Limb (tissue), 2 donors: ENCODE data around the gene PGS1.
A peak's percentile ranks its signal among the peaks of the same experiment; 100 is the strongest.
"Not testable (repeated sequence)": the region's sequence is repeated elsewhere in the genome, so short reads cannot be mapped to it uniquely, and the experiment has no call there.

Source experiments
- DNase-seq, 2 donors: peaks; one replicate each; pipeline ENCODE4 v3.0.0-alpha.2; 2016; ENCODE audit errors: extremely low spot score in 2 of 2

PGS1 gene

DNA sequence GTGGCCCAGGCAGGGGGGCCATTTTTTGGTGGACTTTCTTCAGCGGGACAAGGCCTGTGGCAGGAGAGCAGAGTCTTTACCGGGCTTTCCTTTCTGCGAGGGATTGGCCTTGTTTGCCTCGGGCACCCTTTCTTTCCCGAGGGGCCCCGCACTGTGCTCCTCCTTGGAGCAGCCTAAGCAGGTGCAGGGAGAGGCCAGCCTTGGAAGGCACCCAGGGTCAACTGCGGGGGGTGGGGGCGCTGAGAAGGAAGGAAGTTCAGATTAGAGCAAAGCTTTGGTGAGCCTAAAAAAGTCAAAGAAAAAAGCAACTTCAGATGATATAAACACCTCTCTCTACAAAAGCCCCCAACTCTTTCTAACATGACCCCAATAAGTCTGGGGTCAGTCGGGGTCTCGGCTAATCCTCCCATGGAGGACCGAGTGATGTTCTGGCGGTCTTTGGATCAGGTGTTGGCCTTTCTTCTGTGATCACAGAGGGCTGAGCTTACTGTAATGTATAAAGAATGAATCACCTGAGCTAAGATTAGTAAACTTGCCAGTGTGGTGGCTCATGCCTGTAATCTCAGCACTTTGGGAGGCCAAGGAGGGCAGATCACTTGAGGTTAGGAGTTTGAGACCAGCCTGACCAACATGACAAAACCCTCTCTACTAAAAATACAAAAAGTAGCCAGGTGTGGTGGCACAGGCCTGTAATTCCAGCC lies 63.0 kb downstream of the PGS1 start:
- DNase-seq: no peak

DNA sequence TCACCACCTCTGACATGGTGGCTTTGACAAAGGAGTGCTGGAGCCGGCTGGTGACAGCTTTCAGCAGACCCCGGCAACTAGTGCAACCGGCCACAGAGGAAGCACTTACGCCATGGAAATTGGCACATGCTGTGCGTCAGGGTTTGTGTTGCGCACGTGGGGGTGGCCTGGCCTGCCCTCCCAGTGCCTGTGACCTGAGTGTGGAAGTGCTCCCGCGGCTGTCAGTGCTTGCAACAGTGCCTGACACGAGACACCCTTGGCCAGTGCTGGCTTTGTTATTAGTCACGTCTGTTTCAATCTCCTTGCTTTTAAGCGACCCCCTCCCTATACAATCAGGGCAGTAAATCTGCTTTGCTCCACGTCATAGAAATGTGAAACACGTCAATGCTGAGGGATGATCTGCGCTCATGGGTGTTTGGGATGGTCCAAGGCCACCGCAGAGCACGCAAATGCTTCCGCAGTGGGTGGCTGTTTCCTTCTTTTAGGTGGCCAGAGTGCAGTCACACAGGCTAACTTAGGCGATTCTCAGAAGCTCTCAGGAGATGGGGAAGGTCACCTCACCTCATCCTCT lies 64.3 kb downstream of the PGS1 start:
- no peak for DNase-seq

DNA sequence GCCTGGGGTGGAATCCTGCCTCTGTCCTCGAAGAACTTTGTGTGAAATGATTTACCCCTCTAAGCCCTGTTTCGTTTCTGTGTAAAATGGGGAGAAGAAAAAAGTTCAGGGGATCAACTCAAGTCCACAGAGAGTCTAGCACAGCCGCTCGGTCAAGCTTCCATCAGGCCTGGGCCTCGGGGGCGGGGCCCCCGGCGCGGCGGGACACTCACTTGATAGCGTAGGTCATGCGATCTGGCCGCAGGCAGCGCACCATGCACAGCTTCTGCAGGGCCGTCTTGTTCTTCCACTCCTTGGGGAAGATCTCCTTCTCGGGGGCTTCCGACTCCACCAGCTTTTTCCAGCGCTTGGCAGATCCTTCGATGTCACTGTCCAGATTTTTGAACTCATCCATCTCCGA lies 65.9 kb downstream of the PGS1 start:
- no peak for DNase-seq

DNA sequence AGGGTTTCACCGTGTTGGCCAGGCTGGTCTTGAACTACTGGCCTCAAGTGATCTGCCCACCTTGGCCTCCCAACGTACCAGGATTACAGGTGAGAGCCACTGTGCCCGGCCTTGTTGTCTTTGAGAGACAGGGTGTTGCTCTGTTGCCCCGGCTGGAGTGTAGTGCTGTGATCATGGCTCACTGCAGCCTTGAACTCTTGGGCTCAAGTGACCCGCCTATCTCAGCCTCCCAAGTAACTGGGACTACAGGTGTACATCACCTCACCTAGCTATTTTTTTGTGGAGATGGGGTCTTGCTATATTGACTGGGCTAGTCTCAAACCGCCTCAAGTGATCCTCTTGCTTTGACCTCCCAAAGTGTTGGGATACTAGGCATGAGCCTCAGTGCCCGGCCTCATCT lies 68.4 kb downstream of the PGS1 start:
- DNase-seq: no peak

DNA sequence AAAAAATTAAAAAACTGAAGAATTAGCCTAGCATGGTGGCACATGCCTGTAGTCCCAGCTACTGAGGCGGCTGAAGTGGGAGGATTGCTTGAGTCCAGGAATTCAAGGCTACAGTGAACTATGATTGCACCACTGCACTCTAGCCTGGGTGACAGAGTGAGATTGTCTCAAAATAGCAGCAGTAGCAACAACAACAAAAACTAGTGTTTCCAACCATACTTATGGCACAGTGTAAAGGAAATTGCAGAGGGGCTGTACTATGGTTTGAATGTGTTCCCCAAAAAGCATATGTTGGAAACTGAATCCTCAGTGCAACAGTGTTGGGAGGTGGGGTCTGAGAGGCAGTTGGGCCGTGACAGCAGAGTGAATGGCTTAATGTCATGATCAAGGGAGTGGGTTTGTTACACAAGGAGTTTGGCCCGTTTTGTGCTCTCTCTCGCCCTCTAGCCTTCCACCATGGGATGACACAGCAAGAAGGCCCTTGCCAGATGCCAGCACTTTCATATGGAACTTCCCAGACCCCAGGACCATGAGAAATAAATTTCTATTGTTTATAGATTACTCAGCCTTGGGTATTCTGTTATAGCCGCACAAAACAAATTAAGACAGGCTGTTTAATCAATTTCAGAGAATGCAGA lies 70.0 kb downstream of the PGS1 start:
- no peak for DNase-seq

DNA sequence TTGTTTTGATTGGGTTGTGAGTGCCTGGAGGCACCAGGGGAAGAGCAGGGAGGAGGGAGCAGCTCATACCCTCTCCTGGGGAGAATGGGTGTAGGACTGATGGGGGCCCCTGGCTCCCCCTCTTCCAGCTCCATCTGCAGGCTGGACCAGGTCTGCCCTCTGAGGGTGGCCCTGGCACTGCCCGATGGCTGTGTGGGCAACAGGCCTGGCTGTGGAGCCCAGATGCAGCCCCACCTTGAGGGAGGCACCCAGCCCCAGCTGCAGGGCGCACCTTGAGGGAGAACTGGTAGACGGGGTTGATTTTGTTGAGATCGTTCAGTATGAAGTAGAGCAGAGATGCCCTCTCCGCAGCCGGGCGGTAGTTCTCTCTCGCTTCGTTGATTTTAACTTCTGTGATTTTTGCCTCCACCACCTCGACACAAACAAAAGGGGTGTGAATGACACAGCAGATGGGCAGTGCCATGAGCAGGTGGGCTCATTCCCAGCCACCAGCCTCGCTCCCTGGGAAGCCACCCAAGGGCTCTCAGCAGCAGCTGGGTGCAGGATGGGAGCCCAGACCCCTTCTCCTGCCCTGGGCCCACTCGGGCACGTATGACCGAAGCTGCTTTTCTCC lies 71.6 kb downstream of the PGS1 start:
- no peak for DNase-seq

DNA sequence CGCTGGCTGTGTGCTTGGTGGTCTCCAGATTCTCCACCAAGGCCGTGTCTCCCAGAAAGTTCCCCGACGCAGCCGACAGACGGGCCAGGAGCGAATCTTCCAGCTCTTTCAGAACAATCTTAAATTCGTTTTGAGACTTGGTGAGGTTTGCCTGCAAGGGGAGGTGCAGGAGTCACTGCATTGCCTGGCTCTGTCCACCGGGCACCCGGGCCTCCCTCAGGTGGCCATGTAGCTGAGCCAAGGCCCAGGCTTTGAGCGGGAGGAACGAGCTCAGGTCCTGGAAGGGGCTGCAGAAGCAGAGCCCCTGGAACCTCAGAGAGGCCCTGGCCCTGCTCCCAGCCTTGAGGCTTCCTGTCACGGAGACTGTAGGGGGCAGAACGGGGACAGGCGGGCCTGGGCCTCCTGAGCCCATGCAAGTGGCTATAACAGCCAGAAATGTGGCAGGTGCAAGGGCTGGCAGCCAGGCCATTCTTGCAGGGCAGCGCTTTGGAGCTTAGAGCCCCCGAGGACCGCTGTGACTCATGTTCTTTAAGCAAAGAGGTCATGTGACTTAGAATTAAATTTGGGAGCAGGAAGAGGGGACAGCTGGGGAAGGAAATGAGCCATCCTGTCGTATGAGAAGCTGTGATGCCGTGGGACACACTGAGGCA lies 72.4 kb downstream of the PGS1 start:
- DNase-seq: peak in 1 of 2 donors; percentile 51

DNA sequence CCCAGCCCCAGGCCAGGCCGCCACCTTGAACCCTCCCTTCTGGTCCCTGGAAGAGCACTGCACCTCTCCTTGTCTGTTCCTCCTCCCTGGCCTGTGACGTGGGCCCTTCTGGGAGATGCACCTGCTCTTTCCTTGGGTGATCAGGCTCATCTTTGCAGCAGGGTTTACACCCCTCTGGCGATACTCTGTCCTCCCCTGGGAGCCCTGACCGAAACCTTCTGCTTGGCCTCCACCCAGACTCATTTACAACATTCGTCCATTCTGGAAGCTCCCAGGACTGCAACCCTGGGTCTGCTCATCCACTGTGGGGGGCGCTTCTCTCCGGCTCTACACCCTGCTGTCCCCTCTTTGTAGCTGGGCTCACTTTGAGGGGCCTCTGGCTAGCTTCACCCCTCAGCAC lies 73.3 kb downstream of the PGS1 start:
- no peak for DNase-seq

DNA sequence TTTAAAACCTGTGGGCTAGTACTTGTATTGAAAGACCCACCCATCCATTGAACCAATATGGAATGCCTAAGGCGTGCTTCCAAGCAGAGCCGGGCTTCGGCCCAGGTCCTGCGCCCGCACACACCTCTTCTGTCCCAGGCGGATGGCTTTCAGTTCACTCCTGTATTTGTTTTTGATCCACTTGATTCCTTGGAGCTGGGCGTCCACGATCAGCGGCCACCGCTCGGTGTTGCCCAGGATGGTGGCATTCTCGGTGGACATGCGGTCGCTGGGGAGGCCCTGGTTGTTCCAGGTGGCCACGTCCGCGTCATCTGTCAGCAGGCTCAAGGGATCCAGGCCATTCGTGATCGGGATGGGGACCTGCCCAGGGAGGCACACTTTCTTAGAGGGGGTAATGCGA lies 75.9 kb downstream of the PGS1 start:
- no peak for DNase-seq

DNA sequence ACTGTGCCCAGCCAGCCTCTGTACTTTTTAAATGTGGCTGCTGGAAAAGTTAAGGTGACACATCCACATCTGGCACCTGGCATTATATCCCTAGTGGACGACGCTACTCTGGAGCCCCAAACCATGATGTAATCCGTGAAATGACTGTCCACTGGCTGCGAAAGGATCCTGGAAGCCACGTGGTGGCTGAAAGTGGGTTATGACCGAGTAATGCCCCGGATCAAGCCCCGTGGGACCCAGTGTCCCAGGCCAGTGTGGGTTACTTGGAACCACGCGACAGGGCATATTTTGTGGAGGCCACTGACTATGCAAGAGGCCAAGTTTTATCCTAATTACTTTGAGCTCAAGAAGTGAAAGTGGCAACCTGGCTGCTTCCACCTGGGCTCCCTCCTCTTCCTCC lies 79.6 kb downstream of the PGS1 start:
- no peak for DNase-seq

DNA sequence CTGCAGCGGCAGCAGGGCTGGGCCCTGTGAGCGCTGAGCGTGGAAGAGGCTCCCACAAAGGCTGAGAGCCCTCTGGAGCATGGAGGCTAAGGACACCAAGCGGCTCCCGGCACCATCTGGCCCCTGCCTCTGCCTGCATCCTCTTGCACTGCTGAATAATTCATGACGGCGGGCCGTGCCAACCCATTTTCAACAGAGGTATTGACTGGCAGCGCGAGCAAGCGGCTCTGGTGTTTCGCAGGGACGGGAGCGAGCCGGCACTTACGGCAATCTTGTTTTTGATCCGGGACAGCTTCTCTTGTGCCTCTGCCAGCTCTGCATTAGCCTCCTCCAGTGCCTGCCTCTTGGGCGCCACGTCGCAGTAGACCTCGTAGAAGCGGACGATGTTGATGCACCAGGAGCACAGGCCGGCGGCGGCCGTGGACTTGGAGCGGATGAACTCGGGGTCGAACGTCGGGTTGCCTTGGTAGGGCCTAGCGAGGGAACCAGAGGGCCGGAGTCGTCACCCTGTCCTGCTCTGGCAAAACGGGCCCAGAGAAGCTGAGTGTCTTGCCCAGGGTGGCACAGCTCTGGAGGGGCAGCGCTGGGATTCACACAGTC lies 80.4 kb downstream of the PGS1 start:
- peak in 1 of 2 donors; percentile 55 for DNase-seq

DNA sequence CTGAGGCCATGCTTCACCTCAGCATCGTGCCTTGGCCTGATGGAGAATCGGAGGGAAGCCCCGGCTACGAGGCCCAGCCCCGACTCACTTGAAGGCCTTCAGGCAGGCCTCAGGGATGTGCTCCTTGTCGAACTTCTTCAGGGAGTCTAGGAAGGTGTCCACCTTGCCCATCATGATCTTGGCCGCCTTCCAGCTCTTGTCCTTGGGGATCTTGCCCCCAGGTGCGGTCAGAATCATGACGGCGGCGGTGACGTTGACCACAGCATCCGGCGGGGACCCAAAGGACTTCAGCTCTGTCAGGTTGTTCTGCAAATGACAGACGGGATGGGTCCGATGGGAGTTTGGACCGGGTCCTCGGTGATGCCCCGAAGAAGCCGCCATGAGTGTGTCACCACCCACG lies 81.2 kb downstream of the PGS1 start:
- DNase-seq: no peak

DNA sequence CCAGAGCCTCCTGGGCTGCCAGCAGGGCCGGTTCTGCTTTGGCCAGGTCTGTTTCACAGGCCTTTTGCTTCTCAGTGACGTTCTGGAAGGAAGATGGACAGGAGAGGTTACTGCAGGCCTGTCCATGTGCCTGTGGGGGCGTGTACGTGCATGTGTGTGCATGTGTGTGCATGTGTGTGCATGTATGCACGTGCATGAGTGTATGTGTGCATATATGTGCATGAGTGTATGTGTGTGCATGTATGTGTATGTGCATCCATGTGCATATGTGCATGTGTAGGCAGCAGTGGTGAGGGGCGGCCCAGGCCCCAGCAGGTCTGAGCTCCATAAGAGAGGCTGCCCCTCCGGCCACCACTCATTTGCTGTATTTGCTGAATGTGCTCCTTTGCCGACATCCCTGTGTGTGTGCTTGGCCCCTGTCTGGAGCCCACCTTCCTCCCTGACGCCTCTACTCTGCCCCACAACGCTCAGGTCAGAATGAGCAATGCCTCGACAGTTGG lies 81.8 kb downstream of the PGS1 start:
- no peak for DNase-seq

DNA sequence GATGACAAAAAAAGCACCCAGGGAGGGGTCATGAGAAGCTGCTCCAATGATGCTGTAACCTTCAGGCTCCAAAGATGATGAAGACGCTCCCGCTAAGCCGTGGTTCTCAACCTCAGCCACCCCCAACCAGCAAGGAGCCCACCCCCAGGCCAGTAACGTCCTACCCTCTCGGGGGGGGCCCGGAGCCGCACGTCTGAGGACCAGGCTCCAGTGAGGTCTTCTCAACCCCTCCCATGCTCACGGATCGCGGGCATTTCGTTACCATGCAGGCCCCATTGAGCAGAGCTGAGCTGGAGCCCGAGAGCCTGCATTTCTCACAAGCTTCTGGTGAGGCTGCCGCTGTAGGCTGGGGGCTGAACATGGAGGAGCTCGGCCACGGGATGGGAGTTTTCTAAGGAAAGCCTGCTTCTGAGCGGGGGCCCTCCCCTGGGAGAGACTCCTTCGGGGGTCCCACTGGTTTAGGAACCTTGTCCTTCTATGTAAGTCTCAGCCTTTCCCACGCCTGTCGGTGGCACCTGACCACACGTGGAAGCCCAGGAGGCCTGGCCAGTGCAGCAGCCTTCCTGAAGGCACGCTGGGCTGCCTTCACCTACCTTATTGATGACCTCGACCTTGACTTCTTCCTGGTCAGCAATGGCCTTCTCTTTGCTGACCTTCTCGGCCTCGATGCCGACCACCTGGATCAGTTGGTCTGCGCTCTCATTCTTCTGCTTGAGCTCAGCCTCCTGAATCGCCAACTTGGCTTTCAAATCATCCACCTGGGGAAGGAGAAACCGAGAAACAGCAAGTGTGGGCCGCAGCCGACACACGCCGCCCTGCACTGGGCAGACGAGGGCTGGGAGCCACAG lies 82.7 kb downstream of the PGS1 start:
- DNase-seq: peak in 1 of 2 donors; percentile 7

DNA sequence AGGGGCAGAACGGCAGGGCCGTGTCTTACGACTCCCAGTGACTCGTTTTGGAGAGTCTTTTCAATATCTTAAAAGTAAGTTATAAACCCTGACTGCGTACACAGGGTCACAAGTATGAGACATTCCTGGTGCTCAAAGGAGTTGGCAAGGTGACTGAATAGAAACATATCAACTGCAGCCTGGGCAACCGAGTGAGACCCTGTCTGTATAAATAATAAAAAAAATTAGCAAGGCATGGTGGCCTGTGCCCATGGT lies 83.3 kb downstream of the PGS1 start:
- no peak for DNase-seq

DNA sequence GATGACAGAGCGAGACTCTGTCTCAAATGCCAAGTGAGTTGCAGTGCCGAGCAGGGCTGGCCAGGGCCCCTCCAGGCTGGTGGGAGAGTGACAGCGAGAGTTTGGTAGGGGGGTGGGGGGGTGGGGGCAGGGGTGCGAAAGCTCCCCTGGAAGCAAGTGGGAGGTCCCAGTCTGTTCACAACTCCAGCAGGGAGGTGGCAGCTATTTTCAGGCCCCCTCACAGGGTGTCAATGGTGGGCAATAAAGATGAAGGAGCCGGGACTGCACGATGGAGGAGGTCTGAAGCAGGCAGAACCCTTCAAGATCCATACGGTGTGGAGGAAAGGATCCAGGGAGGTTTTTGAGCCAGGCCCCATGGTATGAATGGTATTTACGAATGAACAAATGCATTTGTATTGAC lies 83.7 kb downstream of the PGS1 start:
- DNase-seq: no peak

DNA sequence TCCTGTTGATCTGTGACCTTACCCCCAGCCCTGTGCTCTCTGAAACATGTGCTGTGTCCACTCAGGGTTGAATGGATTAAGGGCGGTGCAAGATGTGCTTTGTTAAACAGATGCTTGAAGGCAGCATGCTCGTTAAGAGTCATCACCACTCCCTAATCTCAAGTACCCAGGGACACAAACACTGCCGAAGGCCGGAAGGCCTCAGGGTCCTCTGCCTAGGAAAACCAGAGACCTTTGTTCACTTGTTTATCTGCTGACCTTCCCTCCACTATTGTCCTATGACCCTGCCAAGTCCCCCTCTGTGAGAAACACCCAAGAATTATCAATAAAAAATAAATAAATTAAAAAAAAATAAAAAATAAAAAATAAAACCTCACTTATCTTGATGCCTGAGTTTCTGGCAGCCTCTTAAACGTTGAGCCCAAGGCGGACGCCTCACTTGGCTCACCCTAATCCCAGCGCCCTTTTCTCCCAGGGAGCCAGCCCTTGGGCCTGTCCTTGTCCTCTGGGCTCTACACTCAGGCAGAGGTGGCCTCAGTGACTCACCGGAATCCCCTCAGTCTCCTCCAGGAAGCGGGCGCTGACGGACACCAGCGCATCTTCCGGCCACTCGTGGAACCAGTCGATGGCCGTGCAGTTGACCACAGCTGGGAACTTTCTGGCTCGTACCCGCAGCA lies 87.8 kb downstream of the PGS1 start:
- not testable (repeated sequence) for DNase-seq

DNA sequence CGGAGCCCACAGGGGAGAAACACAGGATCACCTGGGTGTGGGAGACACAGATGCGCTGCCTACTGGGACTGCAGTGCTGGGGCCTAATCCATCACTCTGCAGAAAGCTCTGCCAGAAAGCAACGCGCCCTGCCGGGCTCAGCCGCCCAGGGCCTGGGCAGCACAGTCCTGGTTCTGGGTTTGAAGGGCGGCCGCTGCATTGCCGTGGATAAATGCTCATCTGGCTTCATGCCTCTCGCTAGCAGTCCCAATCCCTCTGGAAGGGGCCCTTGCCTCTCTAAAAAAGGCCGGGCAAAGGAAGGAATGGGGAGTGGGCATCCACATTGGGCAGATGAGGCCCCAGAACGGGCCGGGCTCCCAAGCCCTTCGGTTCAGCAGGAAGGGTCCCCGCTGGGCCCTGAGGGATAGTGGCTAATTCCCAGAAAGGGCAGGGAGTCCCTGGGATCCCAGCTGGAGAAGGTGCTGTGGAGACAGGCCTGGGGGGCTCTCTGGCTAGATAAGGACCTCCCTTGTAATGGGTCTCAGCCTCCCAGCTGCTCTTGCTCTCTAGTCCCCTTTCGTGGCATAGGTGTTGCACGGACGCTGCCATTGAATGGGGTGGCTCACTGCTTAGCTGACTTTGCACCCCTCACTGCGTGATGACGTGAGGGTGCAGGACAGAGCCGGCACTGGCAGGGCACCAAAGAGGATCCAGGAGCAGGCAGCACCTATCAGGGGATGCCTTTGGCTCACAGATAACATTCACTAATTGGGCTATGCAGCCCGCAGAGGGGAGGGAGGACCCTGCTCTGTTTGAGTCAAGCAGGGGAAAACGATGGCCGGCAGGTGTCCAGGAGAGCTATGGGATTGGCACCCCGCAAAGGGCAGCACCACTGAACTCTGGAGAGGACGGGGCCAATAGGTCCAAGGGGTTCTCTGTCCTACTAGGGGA lies 88.6 kb downstream of the PGS1 start:
- DNase-seq: no peak

DNA sequence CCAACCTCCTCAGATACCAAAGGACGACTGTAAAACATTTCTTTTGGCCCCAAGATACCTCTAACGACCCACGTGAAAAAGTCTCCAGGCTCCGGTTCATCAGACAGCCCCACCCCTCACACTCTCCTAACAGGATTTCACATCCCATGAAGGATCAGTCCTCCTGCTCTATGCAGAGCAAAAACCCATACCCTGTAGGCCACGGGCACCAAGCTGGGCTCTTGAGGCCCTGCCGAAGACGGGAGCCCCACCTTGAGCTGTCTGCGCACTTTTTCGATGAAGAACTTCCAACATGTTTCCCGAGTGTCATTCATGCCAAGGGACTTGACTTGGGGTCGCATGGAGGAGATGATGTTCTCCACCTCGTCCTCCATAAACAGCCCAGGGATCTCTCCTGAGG lies 89.9 kb downstream of the PGS1 start:
- no peak for DNase-seq
